ENCODE measurements around the gene MPPED1. TPM values are rescaled to one million over a fixed set of nuclear protein-coding genes. Genes with fewer than 3 reads are reported as not detected.

The MPPED1 gene
- total and polyA plus RNA-seq, 2 of the 13 experiments (the other 11 are each of a cell fraction or from before 2014, with no cell fraction given): 0.77 TPM; not detected in 1

DNA sequence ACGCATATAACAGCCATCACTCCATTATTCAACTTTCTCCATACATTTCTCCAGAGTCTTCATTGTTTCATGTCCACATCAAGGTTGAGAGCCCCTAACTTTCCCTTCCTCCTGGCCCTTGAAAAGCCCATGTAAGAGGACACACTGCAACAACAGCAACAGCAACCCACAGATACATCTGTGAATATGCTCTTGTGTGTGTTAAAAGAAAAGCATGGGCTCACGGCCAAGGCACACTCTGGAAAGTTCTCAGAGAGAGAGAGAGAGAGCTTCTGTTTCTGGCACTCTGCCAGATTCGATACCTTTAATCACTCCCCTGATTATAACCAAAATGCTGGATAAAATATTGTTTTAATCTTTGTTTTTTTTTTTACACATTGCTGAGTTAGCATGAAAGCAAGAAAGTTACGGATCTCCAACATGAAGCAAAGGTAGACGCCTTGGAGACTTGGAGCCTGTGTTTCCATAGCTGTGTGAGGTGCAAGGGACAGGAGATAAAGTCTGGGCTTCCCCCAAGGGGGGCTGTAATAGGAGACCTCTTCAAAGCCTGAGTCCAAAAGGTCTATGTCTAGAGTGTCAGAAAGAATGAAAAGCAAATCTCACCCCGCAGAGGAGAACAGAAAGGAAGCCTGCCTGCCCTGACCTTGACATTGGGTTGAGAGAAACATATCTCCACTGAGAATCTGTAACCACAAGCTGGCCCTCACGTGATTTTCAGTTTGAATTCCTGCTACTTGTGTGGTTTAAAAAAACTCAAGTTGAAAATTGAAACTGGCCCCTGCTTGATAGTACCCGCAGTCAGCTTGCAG, 33.7 kb upstream of the MPPED1 start (continued):
- TF ChIP-seq, protein P1, sequence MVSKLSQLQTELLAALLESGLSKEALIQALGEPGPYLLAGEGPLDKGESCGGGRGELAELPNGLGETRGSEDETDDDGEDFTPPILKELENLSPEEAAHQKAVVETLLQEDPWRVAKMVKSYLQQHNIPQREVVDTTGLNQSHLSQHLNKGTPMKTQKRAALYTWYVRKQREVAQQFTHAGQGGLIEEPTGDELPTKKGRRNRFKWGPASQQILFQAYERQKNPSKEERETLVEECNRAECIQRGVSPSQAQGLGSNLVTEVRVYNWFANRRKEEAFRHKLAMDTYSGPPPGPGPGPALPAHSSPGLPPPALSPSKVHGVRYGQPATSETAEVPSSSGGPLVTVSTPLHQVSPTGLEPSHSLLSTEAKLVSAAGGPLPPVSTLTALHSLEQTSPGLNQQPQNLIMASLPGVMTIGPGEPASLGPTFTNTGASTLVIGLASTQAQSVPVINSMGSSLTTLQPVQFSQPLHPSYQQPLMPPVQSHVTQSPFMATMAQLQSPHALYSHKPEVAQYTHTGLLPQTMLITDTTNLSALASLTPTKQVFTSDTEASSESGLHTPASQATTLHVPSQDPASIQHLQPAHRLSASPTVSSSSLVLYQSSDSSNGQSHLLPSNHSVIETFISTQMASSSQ (IDR thresholded peaks at IDR 0.05; ENCODE audit: low read depth): no peak
- TF ChIP-seq, protein P1 (CRISPR knock-in tag; IDR thresholded peaks at IDR 0.05; ENCODE audit: borderline replicate concordance): peak; percentile 40; the same call in 1 of the 2 replicates
- TF ChIP-seq SKI (IDR thresholded peaks at IDR 0.05; ENCODE audit: partially characterized antibody) (peak; percentile 86), ZNF143 (CRISPR knock-in tag; IDR thresholded peaks at IDR 0.05) (no peak), BHLHE40 (IDR thresholded peaks at IDR 0.05; ENCODE audit: low read length) (peak; percentile 88), NR2C2 (CRISPR knock-in tag; IDR thresholded peaks at IDR 0.05; ENCODE audit: borderline replicate concordance) (peak; percentile 38; the same call in 1 of the 2 replicates), ATF7-NPFF (CRISPR knock-in tag; IDR thresholded peaks at IDR 0.05; ENCODE audit: low read depth) (peak; percentile 44; the same call in 1 of the 2 replicates), ISL2 (CRISPR knock-in tag; IDR thresholded peaks at IDR 0.05) (peak; percentile 72), DNMT1 (CRISPR knock-in tag; IDR thresholded peaks at IDR 0.05) (no peak), JDP2 (CRISPR knock-in tag; IDR thresholded peaks at IDR 0.05; ENCODE audit: borderline replicate concordance) (no peak), RAD21 (CRISPR knock-in tag; IDR thresholded peaks at IDR 0.05) (no peak)
- TF ChIP-seq, protein P2, sequence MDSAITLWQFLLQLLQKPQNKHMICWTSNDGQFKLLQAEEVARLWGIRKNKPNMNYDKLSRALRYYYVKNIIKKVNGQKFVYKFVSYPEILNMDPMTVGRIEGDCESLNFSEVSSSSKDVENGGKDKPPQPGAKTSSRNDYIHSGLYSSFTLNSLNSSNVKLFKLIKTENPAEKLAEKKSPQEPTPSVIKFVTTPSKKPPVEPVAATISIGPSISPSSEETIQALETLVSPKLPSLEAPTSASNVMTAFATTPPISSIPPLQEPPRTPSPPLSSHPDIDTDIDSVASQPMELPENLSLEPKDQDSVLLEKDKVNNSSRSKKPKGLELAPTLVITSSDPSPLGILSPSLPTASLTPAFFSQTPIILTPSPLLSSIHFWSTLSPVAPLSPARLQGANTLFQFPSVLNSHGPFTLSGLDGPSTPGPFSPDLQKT (CRISPR knock-in tag; IDR thresholded peaks at IDR 0.05; ENCODE audit: borderline replicate concordance): no peak
- TF ChIP-seq, protein P3, sequence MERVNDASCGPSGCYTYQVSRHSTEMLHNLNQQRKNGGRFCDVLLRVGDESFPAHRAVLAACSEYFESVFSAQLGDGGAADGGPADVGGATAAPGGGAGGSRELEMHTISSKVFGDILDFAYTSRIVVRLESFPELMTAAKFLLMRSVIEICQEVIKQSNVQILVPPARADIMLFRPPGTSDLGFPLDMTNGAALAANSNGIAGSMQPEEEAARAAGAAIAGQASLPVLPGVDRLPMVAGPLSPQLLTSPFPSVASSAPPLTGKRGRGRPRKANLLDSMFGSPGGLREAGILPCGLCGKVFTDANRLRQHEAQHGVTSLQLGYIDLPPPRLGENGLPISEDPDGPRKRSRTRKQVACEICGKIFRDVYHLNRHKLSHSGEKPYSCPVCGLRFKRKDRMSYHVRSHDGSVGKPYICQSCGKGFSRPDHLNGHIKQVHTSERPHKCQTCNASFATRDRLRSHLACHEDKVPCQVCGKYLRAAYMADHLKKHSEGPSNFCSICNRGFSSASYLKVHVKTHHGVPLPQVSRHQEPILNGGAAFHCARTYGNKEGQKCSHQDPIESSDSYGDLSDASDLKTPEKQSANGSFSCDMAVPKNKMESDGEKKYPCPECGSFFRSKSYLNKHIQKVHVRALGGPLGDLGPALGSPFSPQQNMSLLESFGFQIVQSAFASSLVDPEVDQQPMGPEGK (CRISPR knock-in tag; IDR thresholded peaks at IDR 0.05): peak; percentile 92
- TF ChIP-seq, protein P4, sequence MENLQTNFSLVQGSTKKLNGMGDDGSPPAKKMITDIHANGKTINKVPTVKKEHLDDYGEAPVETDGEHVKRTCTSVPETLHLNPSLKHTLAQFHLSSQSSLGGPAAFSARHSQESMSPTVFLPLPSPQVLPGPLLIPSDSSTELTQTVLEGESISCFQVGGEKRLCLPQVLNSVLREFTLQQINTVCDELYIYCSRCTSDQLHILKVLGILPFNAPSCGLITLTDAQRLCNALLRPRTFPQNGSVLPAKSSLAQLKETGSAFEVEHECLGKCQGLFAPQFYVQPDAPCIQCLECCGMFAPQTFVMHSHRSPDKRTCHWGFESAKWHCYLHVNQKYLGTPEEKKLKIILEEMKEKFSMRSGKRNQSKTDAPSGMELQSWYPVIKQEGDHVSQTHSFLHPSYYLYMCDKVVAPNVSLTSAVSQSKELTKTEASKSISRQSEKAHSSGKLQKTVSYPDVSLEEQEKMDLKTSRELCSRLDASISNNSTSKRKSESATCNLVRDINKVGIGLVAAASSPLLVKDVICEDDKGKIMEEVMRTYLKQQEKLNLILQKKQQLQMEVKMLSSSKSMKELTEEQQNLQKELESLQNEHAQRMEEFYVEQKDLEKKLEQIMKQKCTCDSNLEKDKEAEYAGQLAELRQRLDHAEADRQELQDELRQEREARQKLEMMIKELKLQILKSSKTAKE (CRISPR knock-in tag; IDR thresholded peaks at IDR 0.05; ENCODE audit: borderline replicate concordance): peak; percentile 78; the same call in 1 of the 2 replicates
- TF ChIP-seq, protein P5, sequence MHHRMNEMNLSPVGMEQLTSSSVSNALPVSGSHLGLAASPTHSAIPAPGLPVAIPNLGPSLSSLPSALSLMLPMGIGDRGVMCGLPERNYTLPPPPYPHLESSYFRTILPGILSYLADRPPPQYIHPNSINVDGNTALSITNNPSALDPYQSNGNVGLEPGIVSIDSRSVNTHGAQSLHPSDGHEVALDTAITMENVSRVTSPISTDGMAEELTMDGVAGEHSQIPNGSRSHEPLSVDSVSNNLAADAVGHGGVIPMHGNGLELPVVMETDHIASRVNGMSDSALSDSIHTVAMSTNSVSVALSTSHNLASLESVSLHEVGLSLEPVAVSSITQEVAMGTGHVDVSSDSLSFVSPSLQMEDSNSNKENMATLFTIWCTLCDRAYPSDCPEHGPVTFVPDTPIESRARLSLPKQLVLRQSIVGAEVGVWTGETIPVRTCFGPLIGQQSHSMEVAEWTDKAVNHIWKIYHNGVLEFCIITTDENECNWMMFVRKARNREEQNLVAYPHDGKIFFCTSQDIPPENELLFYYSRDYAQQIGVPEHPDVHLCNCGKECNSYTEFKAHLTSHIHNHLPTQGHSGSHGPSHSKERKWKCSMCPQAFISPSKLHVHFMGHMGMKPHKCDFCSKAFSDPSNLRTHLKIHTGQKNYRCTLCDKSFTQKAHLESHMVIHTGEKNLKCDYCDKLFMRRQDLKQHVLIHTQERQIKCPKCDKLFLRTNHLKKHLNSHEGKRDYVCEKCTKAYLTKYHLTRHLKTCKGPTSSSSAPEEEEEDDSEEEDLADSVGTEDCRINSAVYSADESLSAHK (CRISPR knock-in tag; IDR thresholded peaks at IDR 0.05; ENCODE audit: borderline replicate concordance): no peak
